Amygdala (tissue), 56 donors: ENCODE results near the gene IDUA.

Source experiments
- DNase-seq, 56 donors: peaks; one replicate each; lab custom pipeline; 2025; lab: John Stamatoyannopoulos, UW

Gene IDUA

GRCh38 chr4:955931-956381 is 30.9 kb upstream of the IDUA start:
- DNase-seq: no peak

- no peak for DNase-seq
These were observed 30.2 kb upstream of the IDUA start for GRCh38 chr4:956531-957230.

- DNase-seq: no peak
These were observed 29.6 kb upstream of the IDUA start for GRCh38 chr4:957231-957580.

GRCh38 chr4:957581-958313 is 29.1 kb upstream of the IDUA start:
- DNase-seq: no peak

- DNase-seq: no peak
These were observed 28.6 kb upstream of the IDUA start for GRCh38 chr4:958314-958665.

GRCh38 chr4:958696-959337 is 28.0 kb upstream of the IDUA start:
- DNase-seq: peak in 1 of 56 donors; percentile 26

- peak in 1 of 56 donors; percentile 16 for DNase-seq
These were observed 27.3 kb upstream of the IDUA start for GRCh38 chr4:959338-960139.

- DNase-seq: no peak
These were observed 26.7 kb upstream of the IDUA start for GRCh38 chr4:960140-960635.

GRCh38 chr4:960636-961350 is 26.1 kb upstream of the IDUA start:
- no peak for DNase-seq

GRCh38 chr4:961351-962230 is 25.3 kb upstream of the IDUA start:
- DNase-seq: no peak

GRCh38 chr4:962231-963208 is 24.3 kb upstream of the IDUA start:
- no peak for DNase-seq

- no peak for DNase-seq
These were observed 23.3 kb upstream of the IDUA start for GRCh38 chr4:963276-964225.

- DNase-seq: no peak
These were observed 22.4 kb upstream of the IDUA start for GRCh38 chr4:964346-965025.

- DNase-seq: no peak
These were observed 21.6 kb upstream of the IDUA start for GRCh38 chr4:965048-965765.

GRCh38 chr4:965766-966134 is 21.1 kb upstream of the IDUA start:
- no peak for DNase-seq
